Neural cell (in vitro differentiated cells): ENCODE results near the gene PREPL. TPM values are rescaled to one million over a fixed set of nuclear protein-coding genes. Genes with fewer than 3 reads are reported as not detected.

Experiments used
- H2AFZ ChIP-seq: fragments of 200-600, 300-800 bp; sonication (generic), shearing (Covaris generic); 2 replicates; pipeline ENCODE4 v1.6.0; 2014; ENCODE audit warnings: low read depth, mild to moderate bottlenecking, antibody characterized with exemption, low read length, moderate library complexity
- H3F3A ChIP-seq: fragments of 200-600 bp; shearing (Covaris generic); 2 replicates; pipeline ENCODE4 v1.6.1; 2016; ENCODE audit warnings: mild to moderate bottlenecking, moderate library complexity, mixed read lengths, antibody characterized with exemption, low read length; ENCODE audit not compliant: insufficient read depth, poor library complexity, severe bottlenecking
- H3K27ac ChIP-seq: fragments of 200-600, 300-800 bp; sonication (generic), shearing (Covaris generic); 2 replicates; pipeline ENCODE4 v1.5.1; 2014; ENCODE audit warnings: mild to moderate bottlenecking, low read length, moderate library complexity
- H3K27me3 ChIP-seq: fragments of 300-800, 200-600 bp; sonication (generic), shearing (Covaris generic); 2 replicates; pipeline ENCODE4 v1.6.0; 2014; ENCODE audit warnings: mild to moderate bottlenecking, low read depth, low read length, moderate library complexity; ENCODE audit not compliant: insufficient read depth
- H3K36me3 ChIP-seq: fragments of 300-800, 200-600 bp; sonication (generic), shearing (Covaris generic); 2 replicates; pipeline ENCODE4 v1.5.1; 2014; ENCODE audit warnings: mild to moderate bottlenecking, antibody characterized with exemption, low read length, moderate library complexity; ENCODE audit not compliant: insufficient read depth
- H3K4me2 ChIP-seq: fragments of 300-800, 200-600 bp; sonication (generic), shearing (Covaris generic); 2 replicates; pipeline ENCODE4 v1.6.0; 2014; ENCODE audit warnings: mild to moderate bottlenecking, low read length
- H3K4me3 ChIP-seq: fragments of 300-800, 200-600 bp; sonication (generic), shearing (Covaris generic); 2 replicates; pipeline ENCODE4 v1.5.1; 2014; ENCODE audit warnings: mild to moderate bottlenecking, low read length, moderate library complexity
- H3K79me2 ChIP-seq: fragments of 200-600 bp; shearing (Covaris generic); replicated peaks from 2 replicates; pipeline ENCODE4 v1.6.0; 2014; ENCODE audit warnings: mild to moderate bottlenecking, low read length, moderate library complexity; ENCODE audit not compliant: insufficient read depth
- H3K9ac ChIP-seq: fragments of 300-800, 200-600 bp; sonication (generic), shearing (Covaris generic); 2 replicates; pipeline ENCODE4 v1.6.1; 2016; ENCODE audit warnings: mild to moderate bottlenecking, low read length, mixed read lengths
- H3K9me2 ChIP-seq: fragments of 200-600 bp; shearing (Covaris generic); 2 replicates; pipeline ENCODE4 v1.6.1; 2016; ENCODE audit warnings: mild to moderate bottlenecking, low read length, mixed read lengths; ENCODE audit not compliant: insufficient read depth
- H3K9me3 ChIP-seq: fragments of 200-600, 300-800 bp; sonication (generic), shearing (Covaris generic); 2 replicates; pipeline ENCODE4 v1.6.1; 2016; ENCODE audit warnings: mild to moderate bottlenecking, mixed run types, low read length, moderate library complexity, mixed read lengths
- H4K20me1 ChIP-seq: fragments of 200-600 bp; shearing (Covaris generic); 2 replicates; pipeline ENCODE4 v1.6.1; 2016; ENCODE audit warnings: mild to moderate bottlenecking, mixed run types; ENCODE audit not compliant: insufficient read depth
- EP300 ChIP-seq: fragments of 450-650 bp; conservative IDR thresholded peaks from 2 replicates; pipeline ENCODE4 v1.6.1; 2014; ENCODE audit warnings: antibody characterized with exemption, mild to moderate bottlenecking, moderate library complexity; ENCODE audit not compliant: poor library complexity, severe bottlenecking
- EZH2 ChIP-seq: fragments of 200-600, 300-800 bp; shearing (Covaris generic), sonication (generic); IDR thresholded peaks from 2 replicates; pipeline ENCODE4 v1.6.1; 2014; ENCODE audit warnings: antibody characterized with exemption, low read length, borderline replicate concordance, mild to moderate bottlenecking; ENCODE audit not compliant: insufficient read depth, poor library complexity, severe bottlenecking
- MXI1 ChIP-seq: fragments of 450-650 bp; conservative IDR thresholded peaks from 2 replicates; pipeline ENCODE4 v1.6.1; 2014; ENCODE audit warnings: antibody characterized with exemption, mild to moderate bottlenecking; ENCODE audit not compliant: poor library complexity, severe bottlenecking
- POLR2AphosphoS5 ChIP-seq: IDR thresholded peaks from 2 replicates; pipeline ENCODE4 v1.6.1; 2012
- RAD21 ChIP-seq: fragments of 450-650 bp; conservative IDR thresholded peaks from 2 replicates; pipeline ENCODE4 v1.6.1; 2014; ENCODE audit warnings: antibody characterized with exemption, mild to moderate bottlenecking, moderate library complexity
- SMC3 ChIP-seq: fragments of 450-650 bp; conservative IDR thresholded peaks from 2 replicates; pipeline ENCODE4 v1.6.1; 2014; ENCODE audit warnings: antibody characterized with exemption, mild to moderate bottlenecking, moderate library complexity; ENCODE audit not compliant: poor library complexity
- TAF1 ChIP-seq: IDR thresholded peaks from 2 replicates; pipeline ENCODE4 v1.6.1; 2012; ENCODE audit warnings: low read depth
- polyA plus RNA-seq: library from polyadenylated mRNA; depleted of rRNA; stranded (reverse); fragments of >200 nt; gene quantifications from 2 replicates; pipeline ENCODE4 v1.2.3, GENCODE V29; 2014
- TF ChIP-seq, protein P1 (sequence below): fragments of 450-650 bp; IDR thresholded peaks from 2 replicates; pipeline ENCODE4 v1.5.1; 2014; ENCODE audit warnings: antibody characterized with exemption, mild to moderate bottlenecking, moderate library complexity; ENCODE audit not compliant: poor library complexity, severe bottlenecking
- TF ChIP-seq, protein P2 (sequence below): IDR thresholded peaks from 2 replicates; pipeline ENCODE4 v1.6.1; 2012; ENCODE audit warnings: borderline replicate concordance

PREPL gene
- polyA plus RNA-seq, 1 donor from 2014 or later = 236 TPM

- H3K4me3 ChIP-seq = no peak overlapping the region
- no peak overlapping the region for H3K9ac ChIP-seq
- H2AFZ ChIP-seq = no peak overlapping the region
- no peaks in the 10 kb centered on the region for H4K20me1 ChIP-seq
- H3K27me3 ChIP-seq = no peaks in the 10 kb centered on the region
- no peak overlapping the region for H3K4me2 ChIP-seq
- no peak overlapping the region for H3K27ac ChIP-seq
- no peaks in the 10 kb centered on the region for H3K79me2 ChIP-seq
- H3K9me3 ChIP-seq = no peaks in the 10 kb centered on the region
- no peak for TF ChIP-seq RAD21
- no peak for TF ChIP-seq EZH2
- TF ChIP-seq, protein P1, sequence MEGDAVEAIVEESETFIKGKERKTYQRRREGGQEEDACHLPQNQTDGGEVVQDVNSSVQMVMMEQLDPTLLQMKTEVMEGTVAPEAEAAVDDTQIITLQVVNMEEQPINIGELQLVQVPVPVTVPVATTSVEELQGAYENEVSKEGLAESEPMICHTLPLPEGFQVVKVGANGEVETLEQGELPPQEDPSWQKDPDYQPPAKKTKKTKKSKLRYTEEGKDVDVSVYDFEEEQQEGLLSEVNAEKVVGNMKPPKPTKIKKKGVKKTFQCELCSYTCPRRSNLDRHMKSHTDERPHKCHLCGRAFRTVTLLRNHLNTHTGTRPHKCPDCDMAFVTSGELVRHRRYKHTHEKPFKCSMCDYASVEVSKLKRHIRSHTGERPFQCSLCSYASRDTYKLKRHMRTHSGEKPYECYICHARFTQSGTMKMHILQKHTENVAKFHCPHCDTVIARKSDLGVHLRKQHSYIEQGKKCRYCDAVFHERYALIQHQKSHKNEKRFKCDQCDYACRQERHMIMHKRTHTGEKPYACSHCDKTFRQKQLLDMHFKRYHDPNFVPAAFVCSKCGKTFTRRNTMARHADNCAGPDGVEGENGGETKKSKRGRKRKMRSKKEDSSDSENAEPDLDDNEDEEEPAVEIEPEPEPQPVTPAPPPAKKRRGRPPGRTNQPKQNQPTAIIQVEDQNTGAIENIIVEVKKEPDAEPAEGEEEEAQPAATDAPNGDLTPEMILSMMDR = no peak
- TF ChIP-seq TAF1 = no peak
- TF ChIP-seq EP300 = no peak
- TF ChIP-seq, protein P2, sequence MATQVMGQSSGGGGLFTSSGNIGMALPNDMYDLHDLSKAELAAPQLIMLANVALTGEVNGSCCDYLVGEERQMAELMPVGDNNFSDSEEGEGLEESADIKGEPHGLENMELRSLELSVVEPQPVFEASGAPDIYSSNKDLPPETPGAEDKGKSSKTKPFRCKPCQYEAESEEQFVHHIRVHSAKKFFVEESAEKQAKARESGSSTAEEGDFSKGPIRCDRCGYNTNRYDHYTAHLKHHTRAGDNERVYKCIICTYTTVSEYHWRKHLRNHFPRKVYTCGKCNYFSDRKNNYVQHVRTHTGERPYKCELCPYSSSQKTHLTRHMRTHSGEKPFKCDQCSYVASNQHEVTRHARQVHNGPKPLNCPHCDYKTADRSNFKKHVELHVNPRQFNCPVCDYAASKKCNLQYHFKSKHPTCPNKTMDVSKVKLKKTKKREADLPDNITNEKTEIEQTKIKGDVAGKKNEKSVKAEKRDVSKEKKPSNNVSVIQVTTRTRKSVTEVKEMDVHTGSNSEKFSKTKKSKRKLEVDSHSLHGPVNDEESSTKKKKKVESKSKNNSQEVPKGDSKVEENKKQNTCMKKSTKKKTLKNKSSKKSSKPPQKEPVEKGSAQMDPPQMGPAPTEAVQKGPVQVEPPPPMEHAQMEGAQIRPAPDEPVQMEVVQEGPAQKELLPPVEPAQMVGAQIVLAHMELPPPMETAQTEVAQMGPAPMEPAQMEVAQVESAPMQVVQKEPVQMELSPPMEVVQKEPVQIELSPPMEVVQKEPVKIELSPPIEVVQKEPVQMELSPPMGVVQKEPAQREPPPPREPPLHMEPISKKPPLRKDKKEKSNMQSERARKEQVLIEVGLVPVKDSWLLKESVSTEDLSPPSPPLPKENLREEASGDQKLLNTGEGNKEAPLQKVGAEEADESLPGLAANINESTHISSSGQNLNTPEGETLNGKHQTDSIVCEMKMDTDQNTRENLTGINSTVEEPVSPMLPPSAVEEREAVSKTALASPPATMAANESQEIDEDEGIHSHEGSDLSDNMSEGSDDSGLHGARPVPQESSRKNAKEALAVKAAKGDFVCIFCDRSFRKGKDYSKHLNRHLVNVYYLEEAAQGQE = no peak
- no peak for TF ChIP-seq POLR2AphosphoS5
- TF ChIP-seq SMC3 = no peak
- H3K9me2 ChIP-seq = no peaks in the 10 kb centered on the region
- no peaks in the 10 kb centered on the region for H3K36me3 ChIP-seq
- H3F3A ChIP-seq = no peaks in the 10 kb centered on the region
These were observed 11.0 kb upstream of the PREPL start for GRCh38 chr2:44372246-44372645.

DNA sequence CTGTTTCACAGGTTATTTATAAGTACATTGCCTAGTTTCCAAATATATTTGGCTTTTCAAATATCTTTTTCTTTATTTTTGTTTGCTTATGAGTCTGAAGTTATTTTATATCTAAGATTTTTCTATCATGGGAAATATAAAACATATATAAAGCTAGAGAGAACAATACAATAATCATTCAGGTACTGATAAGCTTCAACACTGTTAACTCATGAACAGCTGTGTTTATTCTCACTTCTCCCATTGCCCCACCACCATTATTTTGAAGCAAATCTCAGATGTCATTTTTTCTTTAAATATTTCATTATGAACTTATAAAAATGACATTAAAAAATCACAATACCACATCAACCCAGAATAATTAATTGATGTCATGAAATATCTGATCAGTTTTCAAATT, 10.2 kb upstream of the PREPL start:
- H3K9ac ChIP-seq = no peak overlapping the region
- H3K9me3 ChIP-seq = no peaks in the 10 kb centered on the region
- no peak overlapping the region for H3K4me2 ChIP-seq
- no peak overlapping the region for H3K27ac ChIP-seq
- H2AFZ ChIP-seq = no peak overlapping the region
- no peaks in the 10 kb centered on the region for H3K27me3 ChIP-seq
- no peaks in the 10 kb centered on the region for H3F3A ChIP-seq
- no peak overlapping the region for H3K4me3 ChIP-seq
- no peaks in the 10 kb centered on the region for H3K79me2 ChIP-seq
- H3K36me3 ChIP-seq = no peaks in the 10 kb centered on the region
- H3K9me2 ChIP-seq = no peaks in the 10 kb centered on the region
- TF ChIP-seq, protein P2 = no peak
- TF ChIP-seq TAF1 = no peak
- no peak for TF ChIP-seq POLR2AphosphoS5
- TF ChIP-seq EZH2 = no peak
- no peak for TF ChIP-seq EP300
- TF ChIP-seq MXI1 = no peak
- TF ChIP-seq RAD21 = no peak
- TF ChIP-seq, protein P1 = no peak
- no peak for TF ChIP-seq SMC3
- H4K20me1 ChIP-seq = no peaks in the 10 kb centered on the region
